Osteoblast (primary cell): ENCODE results near the gene FZD8. TPM values are rescaled to one million over a fixed set of nuclear protein-coding genes. Genes with fewer than 3 reads are reported as not detected.

Source experiments
- DNase-seq: peaks from one replicate; pipeline ENCODE4 v3.0.0; 2011; ENCODE audit warnings: low spot score, mixed read lengths; ENCODE audit not compliant: insufficient read length; ENCODE audit errors: missing footprints
- H2AFZ ChIP-seq: 2 replicates; pipeline ENCODE4 v1.6.0; 2011; ENCODE audit warnings: mild to moderate bottlenecking, low read length
- H3K27ac ChIP-seq: 2 replicates; pipeline ENCODE4 v1.5.1; 2011; ENCODE audit warnings: mild to moderate bottlenecking, low read depth, low read length, moderate library complexity
- H3K27me3 ChIP-seq: 2 replicates; pipeline ENCODE4 v1.6.0; 2012; ENCODE audit warnings: mild to moderate bottlenecking, control low read depth, inconsistent platforms, low read length, moderate library complexity; ENCODE audit not compliant: insufficient read depth
- H3K36me3 ChIP-seq: 2 replicates; pipeline ENCODE4 v1.5.1; 2011; ENCODE audit warnings: mild to moderate bottlenecking, low read length, control low read depth, moderate library complexity; ENCODE audit not compliant: insufficient read depth
- H3K4me1 ChIP-seq: 2 replicates; pipeline ENCODE4 v1.5.1; 2011; ENCODE audit warnings: mild to moderate bottlenecking, low read length, control low read depth, moderate library complexity; ENCODE audit not compliant: insufficient read depth
- H3K4me2 ChIP-seq: 2 replicates; pipeline ENCODE4 v1.6.0; 2011; ENCODE audit warnings: mild to moderate bottlenecking, low read length; ENCODE audit not compliant: insufficient read depth
- H3K4me3 ChIP-seq: fragments of 200-600 bp; sonication (generic); 3 replicates; pipeline ENCODE4 v1.5.1; 2012; ENCODE audit warnings: mild to moderate bottlenecking, low read length, inconsistent platforms; ENCODE audit not compliant: insufficient read depth
- H3K79me2 ChIP-seq: 2 replicates; pipeline ENCODE4 v1.6.0; 2012; ENCODE audit warnings: mild to moderate bottlenecking, low read length, control low read depth, inconsistent platforms; ENCODE audit not compliant: insufficient read depth
- H3K9me3 ChIP-seq: 2 replicates; pipeline ENCODE4 v1.5.1; 2011; ENCODE audit warnings: low read depth, low read length, control low read depth
- H4K20me1 ChIP-seq: 2 replicates; pipeline ENCODE4 v1.6.0; 2012; ENCODE audit warnings: mild to moderate bottlenecking, low read length, control low read depth; ENCODE audit not compliant: insufficient read depth
- total RNA-seq: library from RNA; depleted of rRNA; stranded (reverse); fragments of >200 nt; gene quantifications from 2 replicates; pipeline ENCODE4 v1.2.3, GENCODE V29; 2012
- TF ChIP-seq, protein P1 (sequence below): IDR thresholded peaks from 2 replicates; pipeline ENCODE4 v1.5.1; 2011; ENCODE audit warnings: mild to moderate bottlenecking, low read depth, low read length, moderate library complexity; ENCODE audit errors: extremely low read depth

The FZD8 gene
- total RNA-seq, 1 donor: 15.2 TPM

DNA sequence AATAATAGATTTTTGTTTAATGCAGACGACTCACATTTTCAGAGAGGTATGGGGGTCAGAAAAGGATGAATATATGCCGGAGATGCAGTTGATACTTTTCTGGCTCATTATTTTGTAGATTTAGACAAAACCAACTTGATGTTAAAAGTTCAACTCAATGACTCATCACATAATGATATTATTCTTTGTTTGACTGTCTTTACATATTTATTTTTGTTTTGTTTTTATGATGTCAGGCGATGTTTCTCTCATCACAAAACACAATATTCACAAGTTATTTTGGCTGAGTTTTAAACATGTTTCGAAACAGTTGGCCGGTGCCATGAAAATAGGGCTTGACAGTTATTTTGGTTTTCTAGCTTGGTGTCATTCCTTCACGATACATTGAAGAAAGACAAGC is 35.7 kb downstream of the FZD8 start:
- Histone ChIP-seq H3K4me1 (peaks cover 18% of the 10 kb centered on the region), H2AFZ (peak overlapping the region; percentile 15), H4K20me1 (no peaks in the 10 kb centered on the region), H3K79me2 (no peaks in the 10 kb centered on the region), H3K27ac (peak overlapping the region; percentile 37), H3K27me3 (peaks cover 13% of the 10 kb centered on the region), H3K4me2 (peak overlapping the region; percentile 74), H3K9me3 (no peaks in the 10 kb centered on the region), H3K4me3 (no peak overlapping the region), H3K36me3 (no peaks in the 10 kb centered on the region)
- DNase-seq: peak; percentile 80
- TF ChIP-seq, protein P1, sequence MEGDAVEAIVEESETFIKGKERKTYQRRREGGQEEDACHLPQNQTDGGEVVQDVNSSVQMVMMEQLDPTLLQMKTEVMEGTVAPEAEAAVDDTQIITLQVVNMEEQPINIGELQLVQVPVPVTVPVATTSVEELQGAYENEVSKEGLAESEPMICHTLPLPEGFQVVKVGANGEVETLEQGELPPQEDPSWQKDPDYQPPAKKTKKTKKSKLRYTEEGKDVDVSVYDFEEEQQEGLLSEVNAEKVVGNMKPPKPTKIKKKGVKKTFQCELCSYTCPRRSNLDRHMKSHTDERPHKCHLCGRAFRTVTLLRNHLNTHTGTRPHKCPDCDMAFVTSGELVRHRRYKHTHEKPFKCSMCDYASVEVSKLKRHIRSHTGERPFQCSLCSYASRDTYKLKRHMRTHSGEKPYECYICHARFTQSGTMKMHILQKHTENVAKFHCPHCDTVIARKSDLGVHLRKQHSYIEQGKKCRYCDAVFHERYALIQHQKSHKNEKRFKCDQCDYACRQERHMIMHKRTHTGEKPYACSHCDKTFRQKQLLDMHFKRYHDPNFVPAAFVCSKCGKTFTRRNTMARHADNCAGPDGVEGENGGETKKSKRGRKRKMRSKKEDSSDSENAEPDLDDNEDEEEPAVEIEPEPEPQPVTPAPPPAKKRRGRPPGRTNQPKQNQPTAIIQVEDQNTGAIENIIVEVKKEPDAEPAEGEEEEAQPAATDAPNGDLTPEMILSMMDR: no peak

DNA sequence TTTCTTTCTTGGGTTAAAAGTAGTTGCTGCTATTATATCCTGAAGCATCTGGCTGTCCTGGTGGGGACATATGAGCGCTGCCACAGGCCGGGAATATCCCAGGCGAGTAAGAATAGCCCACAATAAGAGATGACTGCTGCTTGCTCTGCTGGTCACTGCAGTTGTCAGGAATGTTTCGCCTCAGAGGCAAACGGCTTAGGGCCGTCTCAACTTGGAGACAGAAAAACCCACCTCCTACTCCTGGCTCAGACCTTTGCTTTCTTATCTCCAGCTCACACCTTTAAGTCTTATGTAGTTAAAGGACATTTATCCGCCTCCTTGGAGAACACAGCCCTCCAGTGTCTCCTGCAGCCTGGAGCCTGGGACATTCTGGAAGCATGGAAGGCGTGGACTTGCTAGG is 36.9 kb downstream of the FZD8 start, which contains the start of gene GJD4:
TSS of gene GJD4 (plus strand) at position 151 of the 400 bp plus-strand sequence. CDS start at position 378, 227 bp downstream.
- no peaks in the 10 kb centered on the region for H4K20me1 ChIP-seq
- H3K27me3 ChIP-seq: peaks cover 14% of the 10 kb centered on the region
- H3K4me1 ChIP-seq: peaks cover 18% of the 10 kb centered on the region
- no peaks in the 10 kb centered on the region for H3K36me3 ChIP-seq
- no peak within 1 kb of the TSS for H3K27ac ChIP-seq
- H3K79me2 ChIP-seq: no peaks in the 10 kb centered on the region
- no peak within 1 kb of the TSS for H3K4me2 ChIP-seq
- no peak within 1 kb of the TSS for H3K4me3 ChIP-seq
- TF ChIP-seq, protein P1: no peak
- no peaks in the 10 kb centered on the region for H3K9me3 ChIP-seq
- DNase-seq: no peak
- H2AFZ ChIP-seq: no peak within 1 kb of the TSS

DNA sequence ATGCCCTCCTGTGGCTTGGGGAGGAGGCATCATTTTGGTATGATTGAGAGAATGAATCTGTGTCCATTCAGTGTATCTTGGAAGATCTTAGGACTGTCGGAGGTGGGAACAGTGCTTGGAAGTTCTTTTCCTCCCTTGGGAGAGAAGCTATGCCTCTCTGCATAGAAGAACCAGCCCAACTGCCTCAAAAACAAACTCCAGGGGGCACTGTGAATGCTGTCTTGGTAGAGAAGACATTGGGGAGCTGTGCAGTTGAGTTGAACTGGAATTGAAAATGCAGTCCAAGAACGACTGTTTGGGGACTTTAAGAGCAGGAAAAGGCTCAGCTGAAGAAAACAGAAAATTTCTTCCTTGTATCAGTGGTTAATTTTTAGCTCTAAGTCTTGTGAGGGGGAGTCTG is 41.9 kb downstream of the FZD8 start:
- no peak overlapping the region for H3K4me2 ChIP-seq
- no peak overlapping the region for H3K4me3 ChIP-seq
- H3K4me1 ChIP-seq: no peaks in the 10 kb centered on the region
- no peak overlapping the region for H2AFZ ChIP-seq
- no peak for DNase-seq
- no peaks in the 10 kb centered on the region for H3K36me3 ChIP-seq
- H3K9me3 ChIP-seq: no peaks in the 10 kb centered on the region
- TF ChIP-seq, protein P1: peak; percentile 44
- H4K20me1 ChIP-seq: no peaks in the 10 kb centered on the region
- no peaks in the 10 kb centered on the region for H3K79me2 ChIP-seq
- no peak overlapping the region for H3K27ac ChIP-seq
- peaks cover 10% of the 10 kb centered on the region for H3K27me3 ChIP-seq

DNA sequence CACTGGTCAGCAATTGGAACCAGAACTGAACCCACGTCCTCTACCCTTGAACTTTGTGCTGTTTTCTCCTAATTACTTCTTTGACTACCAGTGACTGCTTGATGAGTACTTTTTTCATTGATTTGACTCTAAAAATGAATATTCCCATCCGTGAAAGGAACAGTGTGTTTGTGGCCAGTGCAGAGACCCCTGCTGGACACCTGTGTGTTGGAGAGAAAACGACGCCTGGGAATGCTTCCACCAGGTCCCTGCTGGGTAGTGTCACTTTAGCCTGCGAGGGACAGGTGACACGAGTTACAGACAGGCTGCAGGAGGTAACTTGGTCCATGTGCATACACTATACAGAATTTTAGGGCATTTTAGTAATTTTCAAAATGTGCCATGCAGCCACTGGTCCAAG is 43.7 kb downstream of the FZD8 start:
- Histone ChIP-seq H3K4me1 (no peaks in the 10 kb centered on the region), H3K27ac (no peak overlapping the region), H3K4me3 (no peak overlapping the region), H3K9me3 (no peaks in the 10 kb centered on the region), H3K27me3 (peaks cover 6% of the 10 kb centered on the region), H2AFZ (no peak overlapping the region), H3K36me3 (no peaks in the 10 kb centered on the region), H4K20me1 (no peaks in the 10 kb centered on the region), H3K79me2 (no peaks in the 10 kb centered on the region), H3K4me2 (no peak overlapping the region)
- no peak for DNase-seq
- TF ChIP-seq, protein P1: peak; percentile 42
